ENCODE data around the gene CEP41.
A peak's percentile ranks its signal among the peaks of the same experiment; 100 is the strongest.

The CEP41 gene

DNA sequence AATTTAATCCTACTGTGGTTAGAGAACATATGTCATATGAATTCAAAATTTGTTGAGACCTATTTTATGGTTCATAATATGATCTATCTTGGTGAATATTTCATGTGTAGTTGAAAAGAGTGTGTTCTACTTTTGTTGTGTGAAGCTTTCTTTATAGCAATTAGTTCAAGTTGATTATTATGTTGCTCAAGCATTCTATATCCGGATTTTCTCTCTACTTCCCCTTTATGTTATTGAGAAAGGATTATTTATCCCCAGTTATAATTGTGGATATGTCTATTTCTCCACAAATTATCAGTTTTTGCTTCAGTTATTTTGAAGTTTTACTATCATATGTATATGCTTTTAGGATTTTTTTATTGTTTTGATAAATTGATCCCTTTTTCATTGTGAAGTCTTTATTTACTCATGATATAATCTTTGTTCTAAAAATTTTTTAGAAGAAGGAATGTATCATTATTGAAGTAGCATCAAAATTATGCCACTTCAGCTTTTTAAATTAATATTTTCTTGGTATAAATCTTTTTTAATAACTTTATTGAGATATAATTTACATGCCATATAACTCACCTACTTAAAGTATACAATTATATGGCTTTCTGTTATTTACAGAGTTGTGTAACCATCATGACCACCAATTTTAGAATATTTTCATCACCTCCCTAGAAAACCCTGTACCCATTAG, 39.0 kb upstream of the CEP41 start:
- TF ChIP-seq CTCF (IDR thresholded peaks at IDR 0.05; ENCODE audit: low read depth, low read length) (no peak), POLR2A (IDR thresholded peaks at IDR 0.05; ENCODE audit: extremely low read depth, insufficient read length) (no peak), MYC (IDR thresholded peaks at IDR 0.05; ENCODE audit: low read depth, low read length) (no peak)
- TF ChIP-seq, protein P1, sequence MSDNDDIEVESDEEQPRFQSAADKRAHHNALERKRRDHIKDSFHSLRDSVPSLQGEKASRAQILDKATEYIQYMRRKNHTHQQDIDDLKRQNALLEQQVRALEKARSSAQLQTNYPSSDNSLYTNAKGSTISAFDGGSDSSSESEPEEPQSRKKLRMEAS (IDR thresholded peaks at IDR 0.05; ENCODE audit: low read depth, low read length): no peak
- DNase-seq (ENCODE audit: low read depth): no peak
- no peak overlapping the region for H3K4me3 ChIP-seq (ENCODE audit: low read depth, low read length)

GRCh38 chr7:130478991-130479390, 38.2 kb upstream of the CEP41 start:
- TF ChIP-seq POLR2A (IDR thresholded peaks at IDR 0.05; ENCODE audit: extremely low read depth, insufficient read length): no peak
- no peak overlapping the region for H3K4me3 ChIP-seq (ENCODE audit: low read depth, low read length)
- no peak for DNase-seq (ENCODE audit: low read depth)

DNA sequence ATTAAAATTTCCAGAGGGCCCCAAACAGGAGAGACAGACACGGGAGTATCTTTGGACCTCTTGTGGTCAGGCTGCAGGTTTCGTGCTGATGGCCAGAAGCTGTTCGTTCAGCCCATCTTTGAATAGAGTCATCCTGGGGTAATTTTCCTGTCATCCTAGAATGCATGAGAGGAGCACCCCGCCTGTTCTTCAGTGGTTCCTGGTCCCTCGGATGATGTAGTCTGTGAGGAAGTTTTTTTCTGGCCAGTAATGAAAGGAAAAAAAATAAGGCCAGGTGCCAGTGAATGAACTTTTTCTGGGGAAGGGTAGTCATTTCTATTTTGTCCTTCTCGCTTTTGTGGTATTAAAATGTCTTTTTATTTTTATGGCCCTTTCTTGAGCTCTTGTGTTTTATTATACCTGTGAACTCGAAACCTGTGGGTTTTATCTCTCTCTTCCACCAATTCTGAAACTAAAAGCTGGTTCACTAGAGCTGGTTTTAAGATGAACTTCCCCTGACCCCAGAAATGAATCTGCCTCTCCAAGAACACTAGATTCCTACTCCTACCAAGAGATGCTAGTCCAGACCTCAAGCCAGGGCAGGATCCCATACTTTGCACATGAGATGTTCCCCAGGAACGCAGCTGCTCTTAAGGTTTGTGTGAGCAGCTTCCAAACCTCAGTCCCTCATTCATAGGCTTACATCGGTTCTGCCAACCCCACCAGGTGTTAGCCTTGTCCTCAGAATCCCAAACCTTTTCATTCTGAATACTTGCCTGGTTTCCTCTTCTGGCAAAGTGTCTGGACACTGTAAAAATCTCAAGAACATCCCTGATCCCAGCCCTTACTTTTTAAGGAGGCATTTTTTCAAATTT, 35.7 kb upstream of the CEP41 start:
- DNase-seq (ENCODE audit: low read depth): no peak
- TF ChIP-seq POLR2A (IDR thresholded peaks at IDR 0.05; ENCODE audit: extremely low read depth, insufficient read length) (no peak), CTCF (IDR thresholded peaks at IDR 0.05; ENCODE audit: low read depth, low read length) (no peak), MYC (IDR thresholded peaks at IDR 0.05; ENCODE audit: low read depth, low read length) (no peak)
- TF ChIP-seq, protein P1 (IDR thresholded peaks at IDR 0.05; ENCODE audit: low read depth, low read length): no peak
- no peak overlapping the region for H3K4me3 ChIP-seq (ENCODE audit: low read depth, low read length)

GRCh38 chr7:130475776-130476175, 35.0 kb upstream of the CEP41 start:
- DNase-seq (ENCODE audit: low read depth): no peak
- no peak overlapping the region for H3K4me3 ChIP-seq (ENCODE audit: low read depth, low read length)
- TF ChIP-seq MYC (IDR thresholded peaks at IDR 0.05; ENCODE audit: low read depth, low read length): no peak
- TF ChIP-seq, protein P1 (IDR thresholded peaks at IDR 0.05; ENCODE audit: low read depth, low read length): no peak
- no peak for TF ChIP-seq CTCF (IDR thresholded peaks at IDR 0.05; ENCODE audit: low read depth, low read length)
- TF ChIP-seq POLR2A (IDR thresholded peaks at IDR 0.05; ENCODE audit: extremely low read depth, insufficient read length): no peak

- H3K4me3 ChIP-seq (ENCODE audit: low read depth, low read length): no peak overlapping the region
- TF ChIP-seq CTCF (IDR thresholded peaks at IDR 0.05; ENCODE audit: low read depth, low read length): no peak
- TF ChIP-seq POLR2A (IDR thresholded peaks at IDR 0.05; ENCODE audit: extremely low read depth, insufficient read length): no peak
- no peak for TF ChIP-seq MYC (IDR thresholded peaks at IDR 0.05; ENCODE audit: low read depth, low read length)
- TF ChIP-seq, protein P1 (IDR thresholded peaks at IDR 0.05; ENCODE audit: low read depth, low read length): no peak
- DNase-seq (ENCODE audit: low read depth): no peak
Measured at GRCh38 chr7:130473876-130474275, 33.1 kb upstream of the CEP41 start.

- peak; percentile 64 for DNase-seq (ENCODE audit: low read depth)
- H3K4me3 ChIP-seq (ENCODE audit: low read depth, low read length): no peak overlapping the region
- TF ChIP-seq MYC (IDR thresholded peaks at IDR 0.05; ENCODE audit: low read depth, low read length) (no peak), CTCF (IDR thresholded peaks at IDR 0.05; ENCODE audit: low read depth, low read length) (no peak), POLR2A (IDR thresholded peaks at IDR 0.05; ENCODE audit: extremely low read depth, insufficient read length) (no peak)
- TF ChIP-seq, protein P1 (IDR thresholded peaks at IDR 0.05; ENCODE audit: low read depth, low read length): no peak
Measured at GRCh38 chr7:130473289-130473688, 32.5 kb upstream of the CEP41 start.
